HG03066 (cell line): ENCODE results near the gene OPRD1.
"Not testable (repeated sequence)": the region's sequence is repeated elsewhere in the genome, so short reads cannot be mapped to it uniquely, and the experiment has no call there.

Source experiments
- ATAC-seq: cut with Tn5 transposase; IDR thresholded peaks from one replicate; pipeline ENCODE4 v1.9.1; 2021; ENCODE audit warnings: low read depth; ENCODE audit not compliant: unreplicated experiment

The OPRD1 gene

GRCh38 chr1:28840928-28841544, 29.1 kb downstream of the OPRD1 start:
- ATAC-seq, result no peak

GRCh38 chr1:28845786-28846543, 34.0 kb downstream of the OPRD1 start:
- ATAC-seq, result no peak

- not testable (repeated sequence) for ATAC-seq
Measured at GRCh38 chr1:28847207-28847606, 35.2 kb downstream of the OPRD1 start.

GRCh38 chr1:28848416-28848815, 36.4 kb downstream of the OPRD1 start:
- ATAC-seq, result no peak

DNA sequence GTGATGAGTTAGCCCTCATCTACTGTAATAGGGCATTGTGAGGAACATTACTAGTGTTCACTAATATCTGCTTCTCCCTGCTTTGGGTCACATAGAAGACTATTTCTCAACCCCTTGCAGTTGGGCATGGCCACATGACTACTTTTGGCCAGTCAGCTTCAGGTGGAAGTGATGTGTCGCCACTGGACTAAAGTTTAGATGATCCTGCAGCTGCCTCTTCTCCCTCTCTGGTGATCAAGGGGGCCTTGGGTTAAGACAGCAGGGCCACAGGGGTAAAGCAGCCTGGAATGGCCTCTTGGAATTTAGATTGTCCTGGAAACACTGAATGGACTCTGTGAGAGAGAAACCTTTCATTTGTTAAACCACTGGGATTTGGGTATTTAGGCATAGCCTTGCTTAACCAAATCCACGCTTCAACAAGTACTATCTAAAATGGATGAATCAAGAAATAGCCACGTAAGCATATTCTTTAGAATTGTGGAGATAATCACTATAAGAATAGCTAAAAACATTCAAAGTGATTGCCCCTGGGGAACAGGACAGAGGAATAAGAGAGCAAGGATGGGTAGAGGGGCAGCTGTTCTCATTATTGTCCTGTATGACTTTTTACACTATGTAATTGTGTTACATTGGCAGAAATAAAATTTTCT, 41.2 kb downstream of the OPRD1 start:
- no peak for ATAC-seq

- not testable (repeated sequence) for ATAC-seq
Measured at GRCh38 chr1:28854406-28854805, 42.4 kb downstream of the OPRD1 start.

DNA sequence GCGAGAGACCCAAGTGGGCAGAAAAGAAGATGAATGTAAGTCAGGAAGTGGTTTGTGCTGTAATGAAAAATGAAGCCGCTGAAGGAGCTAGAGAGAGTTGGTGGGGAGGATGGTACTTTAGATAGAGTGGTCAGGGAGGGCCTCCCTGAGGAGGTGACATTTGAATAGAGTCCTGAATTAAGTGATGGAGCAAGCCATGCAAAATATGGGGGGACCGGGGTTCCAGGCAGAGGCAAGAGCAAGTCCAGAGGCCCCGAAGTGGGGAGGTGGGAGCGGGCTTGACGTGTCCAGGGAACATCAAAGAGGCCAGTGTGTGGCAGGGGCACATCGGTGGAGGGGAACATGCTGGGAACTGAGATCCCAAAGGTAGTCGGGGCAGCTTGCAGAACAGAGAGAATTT, 43.1 kb downstream of the OPRD1 start:
- no peak for ATAC-seq

GRCh38 chr1:28855469-28855951, 43.5 kb downstream of the OPRD1 start:
- ATAC-seq, result no peak

- no peak for ATAC-seq
Measured at GRCh38 chr1:28855969-28856368, 44.0 kb downstream of the OPRD1 start.

DNA sequence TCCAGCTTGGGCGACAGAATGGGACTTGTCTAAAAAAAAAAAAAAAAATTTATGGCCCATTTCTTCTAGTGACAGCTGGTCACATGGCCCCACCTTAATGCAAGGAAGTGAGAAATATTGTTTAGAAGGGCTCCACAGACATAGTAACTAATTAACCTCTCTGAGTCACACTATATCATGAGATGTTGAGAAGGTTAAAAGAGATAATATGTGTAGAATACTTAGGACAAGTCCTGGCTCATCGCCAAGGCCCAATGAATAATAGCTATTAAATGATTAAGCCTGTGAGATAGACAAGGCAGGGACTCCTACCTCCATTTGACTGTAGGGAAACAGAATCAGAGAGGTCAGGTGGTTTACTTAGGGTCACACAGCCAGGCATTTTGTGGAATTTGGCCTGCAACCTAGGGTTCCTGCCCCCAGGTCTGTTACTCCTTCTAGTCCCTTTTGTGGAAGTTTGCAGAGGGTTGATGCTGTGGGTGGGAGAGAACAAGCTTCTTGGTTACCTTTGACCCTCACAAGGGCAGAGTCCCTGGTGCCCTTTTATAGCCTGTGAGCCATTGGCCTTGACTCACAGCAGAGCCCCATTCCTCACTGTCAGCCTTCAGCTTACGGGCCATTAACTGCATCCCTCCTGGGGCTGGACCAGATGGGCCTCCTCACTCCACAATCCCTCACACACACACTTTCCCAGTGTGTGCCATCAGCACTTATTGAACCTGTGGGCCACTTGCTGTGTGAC, 48.5 kb downstream of the OPRD1 start:
- ATAC-seq, result no peak

GRCh38 chr1:28862571-28863403, 50.8 kb downstream of the OPRD1 start:
- ATAC-seq, result no peak

DNA sequence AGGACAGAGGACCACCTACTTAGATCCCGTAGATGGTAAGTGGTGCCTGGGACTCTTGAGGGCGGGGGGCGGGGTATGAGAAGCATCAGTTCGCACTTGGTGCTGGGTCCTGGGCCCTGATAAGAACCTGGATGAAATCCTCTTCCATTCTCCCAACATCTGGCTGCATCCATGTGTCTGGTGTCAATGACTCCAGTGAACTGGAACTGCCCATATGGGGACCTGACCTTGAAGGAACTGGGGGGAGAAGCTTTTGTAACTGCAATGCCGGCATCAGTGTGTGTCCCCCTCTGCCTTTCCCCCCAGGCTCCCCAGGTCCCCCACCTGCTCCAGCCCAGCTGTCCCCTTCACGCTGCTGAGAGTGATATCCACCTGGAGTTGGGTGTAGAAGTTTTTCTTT, 52.7 kb downstream of the OPRD1 start:
- ATAC-seq, result no peak

DNA sequence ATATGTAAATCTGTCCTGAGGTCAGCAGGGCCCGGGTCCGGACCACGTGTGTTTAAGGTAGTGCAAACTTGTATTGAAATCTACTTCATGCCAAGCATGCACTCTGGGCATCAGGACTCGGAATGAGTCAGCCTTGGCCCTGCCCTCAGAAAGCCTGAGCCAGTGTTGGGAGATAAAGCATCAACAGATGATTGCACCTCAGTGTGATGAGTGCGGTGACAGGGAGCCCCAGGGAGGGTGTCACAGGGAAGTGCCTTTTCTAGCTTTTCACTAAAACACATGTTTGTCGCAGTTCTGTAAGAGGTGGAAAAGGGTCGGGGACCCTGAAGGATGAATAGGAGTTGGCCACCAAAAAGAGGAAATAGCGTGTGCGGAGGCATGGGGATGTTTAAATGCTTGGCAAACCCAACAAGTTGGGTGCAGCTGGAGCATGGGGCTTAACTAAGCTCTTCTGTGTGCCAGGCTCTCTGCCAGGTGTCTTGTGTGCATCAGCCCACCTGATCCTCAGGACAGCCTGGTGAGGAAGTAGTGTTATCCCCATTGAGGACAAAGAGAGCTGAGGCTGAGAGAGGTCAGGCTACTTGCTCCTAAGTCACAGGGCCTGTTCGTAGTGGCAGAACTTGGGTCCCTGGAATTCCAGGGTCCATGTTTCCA, 54.2 kb downstream of the OPRD1 start:
- ATAC-seq, result no peak

- ATAC-seq, result no peak
Measured at GRCh38 chr1:28867850-28868249, 55.9 kb downstream of the OPRD1 start.

DNA sequence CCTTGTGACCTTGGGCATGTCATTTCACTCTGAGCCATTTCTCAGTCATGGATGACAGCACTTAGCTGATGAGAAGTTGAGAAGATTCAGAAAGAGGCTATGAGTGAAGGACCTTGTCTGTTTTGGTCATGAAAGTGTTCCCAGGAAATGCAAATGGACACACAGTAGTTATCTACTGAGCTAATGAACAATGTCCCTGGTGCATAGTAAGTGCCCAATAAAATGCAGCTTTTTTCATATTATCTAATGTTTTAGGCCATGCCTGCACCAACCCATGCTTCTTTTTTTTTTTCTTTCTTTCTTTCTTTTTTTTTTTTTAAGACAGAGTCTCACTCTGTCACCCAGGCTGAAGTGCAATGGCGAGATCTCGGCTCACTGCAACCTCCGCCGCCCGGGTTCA, 58.0 kb downstream of the OPRD1 start:
- no peak for ATAC-seq

DNA sequence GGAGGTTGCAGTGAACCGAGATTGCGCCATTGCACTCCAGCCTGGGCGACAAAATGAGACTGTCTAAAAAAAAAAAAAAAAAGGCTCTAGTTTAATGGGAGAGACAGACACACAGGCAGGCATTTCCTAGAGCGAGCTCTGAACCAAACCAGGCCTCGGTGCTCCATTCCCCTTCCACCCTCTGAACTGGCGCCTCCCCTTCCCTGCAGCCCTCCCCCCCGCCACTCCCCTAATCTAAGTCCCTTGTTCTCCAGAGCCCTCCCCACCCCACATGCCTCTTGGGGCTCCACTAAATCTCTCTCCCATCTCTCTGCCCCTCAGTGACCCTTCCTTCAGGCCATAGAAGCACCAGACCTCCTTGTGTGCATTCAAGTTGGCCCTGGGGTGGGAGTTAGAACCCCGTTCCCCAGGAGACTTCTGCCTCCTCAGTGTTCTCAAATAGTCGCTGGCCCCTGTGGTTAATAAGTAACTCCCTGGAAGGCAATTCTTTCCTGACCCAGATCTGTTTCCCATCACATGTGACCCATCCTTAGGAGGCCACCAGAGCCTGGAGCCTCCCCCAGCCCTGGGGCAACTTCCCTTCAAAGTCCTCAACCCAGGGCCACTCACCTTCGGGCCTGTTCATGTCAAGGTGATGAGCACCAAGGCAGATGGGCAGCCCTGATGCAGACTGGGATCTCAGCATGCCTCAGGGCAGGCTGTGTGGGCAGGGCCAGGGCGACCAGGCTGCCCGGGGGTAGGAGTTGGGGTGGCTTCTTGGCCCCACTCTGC, 59.8 kb downstream of the OPRD1 start:
- no peak for ATAC-seq

DNA sequence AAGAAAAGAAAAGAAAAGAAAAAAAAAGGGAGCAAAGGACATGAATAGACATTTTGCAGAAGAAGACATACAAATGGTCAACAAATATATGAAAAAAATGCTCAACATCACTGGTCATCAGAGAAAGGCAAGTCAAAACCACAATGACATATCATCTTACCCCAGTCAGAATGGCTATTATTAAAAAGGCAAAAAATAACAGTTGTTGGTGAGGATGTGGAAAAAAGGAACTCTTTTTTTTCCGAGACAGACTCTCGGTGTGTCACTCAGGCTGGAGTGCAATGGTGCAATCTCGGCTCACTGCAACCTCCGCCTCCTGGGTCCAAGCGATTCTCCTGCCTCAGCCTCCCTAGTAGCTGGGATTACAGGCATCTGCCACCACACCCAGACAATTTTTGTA, 63.2 kb downstream of the OPRD1 start:
- not testable (repeated sequence) for ATAC-seq

GRCh38 chr1:28877132-28877781, 65.3 kb downstream of the OPRD1 start:
- no peak for ATAC-seq
